CD4-positive, alpha-beta T cell (primary cell): ENCODE results near the gene COL23A1. TPM values are rescaled to one million over a fixed set of nuclear protein-coding genes. Genes with fewer than 3 reads are reported as not detected.

ENCODE experiments used
- ATAC-seq: fragments of 200-7000 bp; cut with Tn5 transposase; one replicate; pipeline ENCODE4 v1.10.0; 2022; ENCODE audit warnings: mild to moderate bottlenecking; ENCODE audit not compliant: poor library complexity
- CTCF ChIA-PET: fragments of 350-600 bp; sonication (Branson Sonifier 250); formaldehyde crosslinking; loops from one replicate; lab custom pipeline; 2021; ENCODE audit warnings: antibody characterized with exemption, inconsistent platforms; lab: Charles Lee
- POLR2A ChIA-PET: fragments of 350-600 bp; sonication (Branson Sonifier 250); formaldehyde crosslinking; loops from one replicate; lab custom pipeline; 2021; ENCODE audit warnings: antibody characterized with exemption, inconsistent platforms; lab: Charles Lee
- DNase-seq, 14 experiments: peaks; one replicate each; pipeline ENCODE4 v3.0.0-alpha.2; 2013 to 2020; ENCODE audit warnings: mixed read lengths in 2 of 14
- H3K27ac ChIP-seq, 2 donors: one replicate each; pipeline versions ENCODE4 v1.5.1 to v1.7.0; 2013; ENCODE audit warnings: low read length in 2 of 2, low read depth in 1 of 2, mild to moderate bottlenecking in 1 of 2
- H3K27me3 ChIP-seq, 2 experiments: 1 replicate in 1 of 2; 2 replicates in 1 of 2; pipeline versions ENCODE4 v1.6.1 to v1.7.0; 2013; ENCODE audit warnings: low read length in 2 of 2, control low read depth in 1 of 2, mild to moderate bottlenecking in 1 of 2, moderate library complexity in 1 of 2; ENCODE audit not compliant: insufficient read depth in 2 of 2, control insufficient read depth in 1 of 2
- H3K36me3 ChIP-seq: one replicate; pipeline ENCODE4 v1.6.1; 2013; ENCODE audit warnings: low read length, control low read depth; ENCODE audit not compliant: insufficient read depth
- H3K4me1 ChIP-seq: one replicate; pipeline ENCODE4 v1.6.1; 2013; ENCODE audit warnings: low read length, control low read depth; ENCODE audit not compliant: insufficient read depth
- H3K4me3 ChIP-seq: one replicate; pipeline ENCODE4 v1.5.1; 2013; ENCODE audit warnings: mild to moderate bottlenecking, low read length, moderate library complexity
- H3K9me3 ChIP-seq, 2 experiments: 1 replicate in 1 of 2; 2 replicates in 1 of 2; pipeline versions ENCODE4 v1.6.1 to v1.7.0; 2013; ENCODE audit warnings: low read length in 2 of 2, mild to moderate bottlenecking in 2 of 2, control low read depth in 1 of 2, moderate library complexity in 1 of 2; ENCODE audit not compliant: control insufficient read depth in 1 of 2, insufficient read depth in 1 of 2
- H3K27ac Mint-ChIP-seq: one replicate; pipeline ENCODE4 v1.8.0; 2020; ENCODE audit warnings: mixed read lengths
- H3K27me3 Mint-ChIP-seq: one replicate; pipeline ENCODE4 v1.8.0; 2021; ENCODE audit warnings: mixed read lengths
- H3K36me3 Mint-ChIP-seq: one replicate; pipeline ENCODE4 v1.8.0; 2021; ENCODE audit warnings: low read depth, mixed read lengths
- H3K4me1 Mint-ChIP-seq: one replicate; pipeline ENCODE4 v1.8.0; 2021; ENCODE audit warnings: low read depth, mixed read lengths
- H3K4me3 Mint-ChIP-seq: one replicate; pipeline ENCODE4 v1.8.0; 2020; ENCODE audit warnings: mild to moderate bottlenecking, mixed read lengths
- H3K9me3 Mint-ChIP-seq: one replicate; pipeline ENCODE4 v1.8.0; 2020; ENCODE audit warnings: mixed read lengths
- intact Hi-C, 2 experiments: fragments of 100-400 bp; cut with DNase I in 1 of 2; cut with micrococcal nuclease in 1 of 2; formaldehyde crosslinking; loops; one replicate each; pipeline versions ENCODE4 v1.15.1 to v1.9.0; 2023 to 2025; cut with DNase I, micrococcal nuclease
- total RNA-seq, 174 experiments: library from RNA in 2 of 174; stranded (reverse) in 2 of 174; gene quantifications; one replicate each; pipeline ENCODE4 v1.2.3 and lab custom pipeline; 2021 to 2026
- TF ChIP-seq, protein P1 (sequence below): fragments of 200-600 bp; IDR thresholded peaks from one replicate; pipeline ENCODE4 v1.8.0; 2022; ENCODE audit warnings: antibody characterized with exemption, mild to moderate bottlenecking

COL23A1 gene
- total RNA-seq, 2 experiments from 2014 or later = not detected

DNA sequence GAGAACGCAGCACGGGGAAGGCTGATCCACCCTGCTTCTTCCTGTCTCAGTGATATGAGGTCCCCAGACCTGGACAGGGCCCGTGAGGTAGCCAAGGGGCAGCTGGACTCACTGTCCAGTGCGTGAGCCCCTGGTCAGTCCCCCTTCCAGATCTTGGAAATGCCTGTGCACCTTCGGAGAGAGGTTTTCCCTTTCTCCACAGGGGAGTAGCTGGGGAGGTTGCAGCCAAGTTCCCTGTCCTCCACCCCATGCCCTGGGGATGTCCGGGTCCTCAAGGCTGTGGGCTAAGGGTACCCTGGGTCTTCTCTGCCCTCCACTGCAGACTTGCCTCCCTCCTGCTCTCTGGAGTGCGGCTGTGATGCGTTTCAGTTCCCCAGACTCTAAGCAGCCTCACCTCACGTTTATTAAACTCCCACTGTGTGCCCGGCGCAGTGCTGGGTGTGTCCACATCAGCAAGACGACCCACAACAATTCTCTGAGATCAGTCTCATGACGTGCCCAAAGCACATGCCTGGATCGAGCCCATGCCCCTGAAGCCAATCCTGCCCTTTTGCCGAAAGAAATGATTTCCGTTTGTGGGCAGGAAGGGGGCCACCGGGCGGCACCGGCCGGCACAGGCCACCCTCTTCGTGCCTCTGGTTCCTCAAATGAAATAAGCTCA is 256.2 kb downstream of the COL23A1 start:
- POLR2A ChIA-PET = no interaction called here
- Histone ChIP-seq H3K27ac (no peak overlapping the region), H3K4me1 (no peaks in the 10 kb centered on the region), H3K36me3 (no peaks in the 10 kb centered on the region), H3K27me3 (no peaks in the 10 kb centered on the region), H3K4me3 (no peak overlapping the region), H3K9me3 (peaks cover 0 to 6% of the 10 kb centered on the region in 2 experiments)
- Mint-ChIP-seq H3K4me1 (peaks cover 4% of the 10 kb centered on the region), H3K27me3 (no peaks in the 10 kb centered on the region), H3K9me3 (no peaks in the 10 kb centered on the region), H3K36me3 (no peaks in the 10 kb centered on the region), H3K4me3 (no peak overlapping the region), H3K27ac (no peak overlapping the region)
- DNase-seq (no peak), ATAC-seq (no peak)
- CTCF ChIA-PET = no interaction called here
- TF ChIP-seq, protein P1, sequence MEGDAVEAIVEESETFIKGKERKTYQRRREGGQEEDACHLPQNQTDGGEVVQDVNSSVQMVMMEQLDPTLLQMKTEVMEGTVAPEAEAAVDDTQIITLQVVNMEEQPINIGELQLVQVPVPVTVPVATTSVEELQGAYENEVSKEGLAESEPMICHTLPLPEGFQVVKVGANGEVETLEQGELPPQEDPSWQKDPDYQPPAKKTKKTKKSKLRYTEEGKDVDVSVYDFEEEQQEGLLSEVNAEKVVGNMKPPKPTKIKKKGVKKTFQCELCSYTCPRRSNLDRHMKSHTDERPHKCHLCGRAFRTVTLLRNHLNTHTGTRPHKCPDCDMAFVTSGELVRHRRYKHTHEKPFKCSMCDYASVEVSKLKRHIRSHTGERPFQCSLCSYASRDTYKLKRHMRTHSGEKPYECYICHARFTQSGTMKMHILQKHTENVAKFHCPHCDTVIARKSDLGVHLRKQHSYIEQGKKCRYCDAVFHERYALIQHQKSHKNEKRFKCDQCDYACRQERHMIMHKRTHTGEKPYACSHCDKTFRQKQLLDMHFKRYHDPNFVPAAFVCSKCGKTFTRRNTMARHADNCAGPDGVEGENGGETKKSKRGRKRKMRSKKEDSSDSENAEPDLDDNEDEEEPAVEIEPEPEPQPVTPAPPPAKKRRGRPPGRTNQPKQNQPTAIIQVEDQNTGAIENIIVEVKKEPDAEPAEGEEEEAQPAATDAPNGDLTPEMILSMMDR = no peak
- intact Hi-C loops = no loop called here

- ChIA-PET POLR2A (no interaction called here), CTCF (no interaction called here)
- Histone ChIP-seq H3K27me3 (no peaks in the 10 kb centered on the region), H3K36me3 (no peaks in the 10 kb centered on the region), H3K27ac (no peak overlapping the region), H3K9me3 (peaks cover 0 to 6% of the 10 kb centered on the region in 2 experiments), H3K4me1 (no peaks in the 10 kb centered on the region), H3K4me3 (no peak overlapping the region)
- Mint-ChIP-seq H3K4me1 (peaks cover 4% of the 10 kb centered on the region), H3K27me3 (no peaks in the 10 kb centered on the region), H3K9me3 (no peaks in the 10 kb centered on the region), H3K36me3 (no peaks in the 10 kb centered on the region), H3K4me3 (no peak overlapping the region), H3K27ac (no peak overlapping the region)
- TF ChIP-seq, protein P1 = no peak
- ATAC-seq (no peak), DNase-seq (no peak)
- intact Hi-C loops = no loop called here
These were observed 258.0 kb downstream of the COL23A1 start for GRCh38 chr5:178332210-178332641.

GRCh38 chr5:178331491-178331996 is 258.6 kb downstream of the COL23A1 start:
- H3K4me1 Mint-ChIP-seq = peaks cover 4% of the 10 kb centered on the region
- no peaks in the 10 kb centered on the region for H3K36me3 ChIP-seq
- no peak overlapping the region for H3K27ac Mint-ChIP-seq
- no peak overlapping the region for H3K4me3 Mint-ChIP-seq
- ATAC-seq (no peak), DNase-seq (no peak)
- peaks cover 0 to 6% of the 10 kb centered on the region in 2 experiments for H3K9me3 ChIP-seq
- TF ChIP-seq, protein P1 = no peak
- H3K27me3 Mint-ChIP-seq = no peaks in the 10 kb centered on the region
- no peaks in the 10 kb centered on the region for H3K36me3 Mint-ChIP-seq
- CTCF ChIA-PET = no interaction called here
- H3K27ac ChIP-seq = no peak overlapping the region
- no peaks in the 10 kb centered on the region for H3K27me3 ChIP-seq
- H3K4me3 ChIP-seq = no peak overlapping the region
- no peaks in the 10 kb centered on the region for H3K4me1 ChIP-seq
- H3K9me3 Mint-ChIP-seq = no peaks in the 10 kb centered on the region
- intact Hi-C loops = no loop called here
- POLR2A ChIA-PET = no interaction called here
